ENCODE data around the gene ATRNL1.

DNA sequence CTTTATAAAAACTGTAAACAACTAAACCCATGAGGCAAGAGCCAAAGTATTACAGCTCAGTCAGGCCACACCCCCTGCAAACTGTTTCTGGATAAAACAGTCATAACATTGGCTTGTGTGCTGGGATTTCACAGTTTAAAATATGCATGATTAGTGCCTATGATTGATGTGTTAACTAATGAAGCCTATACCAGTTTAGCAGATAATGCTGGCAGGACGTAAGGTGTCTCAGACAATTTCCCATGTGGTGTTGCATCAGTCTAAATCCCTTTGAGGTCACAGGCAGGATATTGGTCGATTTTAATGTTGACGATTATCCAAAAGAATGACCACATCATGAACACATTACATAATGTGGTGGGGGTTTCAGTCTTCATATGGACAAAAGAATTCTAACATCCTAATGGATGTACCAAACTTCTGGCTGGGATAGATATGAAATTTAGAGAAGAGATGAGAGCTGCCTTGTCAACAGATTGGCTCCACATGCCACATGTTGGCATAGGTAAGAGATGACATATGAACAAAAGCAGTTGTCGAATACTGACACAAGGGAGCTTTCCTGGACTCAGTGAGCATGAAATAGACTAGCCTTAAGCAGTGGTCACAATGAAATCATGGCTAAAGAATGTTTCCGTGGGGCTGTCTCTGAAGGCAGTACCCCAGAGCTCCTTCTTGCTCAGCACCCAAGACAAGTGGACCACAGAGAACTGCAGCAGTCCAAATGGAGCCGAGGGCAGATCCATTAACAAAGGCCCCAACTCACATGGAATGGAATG lies 734.3 kb downstream of the ATRNL1 start:
- TF ChIP-seq, protein P1, sequence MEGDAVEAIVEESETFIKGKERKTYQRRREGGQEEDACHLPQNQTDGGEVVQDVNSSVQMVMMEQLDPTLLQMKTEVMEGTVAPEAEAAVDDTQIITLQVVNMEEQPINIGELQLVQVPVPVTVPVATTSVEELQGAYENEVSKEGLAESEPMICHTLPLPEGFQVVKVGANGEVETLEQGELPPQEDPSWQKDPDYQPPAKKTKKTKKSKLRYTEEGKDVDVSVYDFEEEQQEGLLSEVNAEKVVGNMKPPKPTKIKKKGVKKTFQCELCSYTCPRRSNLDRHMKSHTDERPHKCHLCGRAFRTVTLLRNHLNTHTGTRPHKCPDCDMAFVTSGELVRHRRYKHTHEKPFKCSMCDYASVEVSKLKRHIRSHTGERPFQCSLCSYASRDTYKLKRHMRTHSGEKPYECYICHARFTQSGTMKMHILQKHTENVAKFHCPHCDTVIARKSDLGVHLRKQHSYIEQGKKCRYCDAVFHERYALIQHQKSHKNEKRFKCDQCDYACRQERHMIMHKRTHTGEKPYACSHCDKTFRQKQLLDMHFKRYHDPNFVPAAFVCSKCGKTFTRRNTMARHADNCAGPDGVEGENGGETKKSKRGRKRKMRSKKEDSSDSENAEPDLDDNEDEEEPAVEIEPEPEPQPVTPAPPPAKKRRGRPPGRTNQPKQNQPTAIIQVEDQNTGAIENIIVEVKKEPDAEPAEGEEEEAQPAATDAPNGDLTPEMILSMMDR (IDR thresholded peaks at IDR 0.05) = no peak
- TF ChIP-seq EZH2 (IDR thresholded peaks at IDR 0.05) (no peak), EZH2phosphoT487 (IDR thresholded peaks at IDR 0.05) (no peak)
